Duodenal mucosa (tissue), 2 donors: ENCODE results near the gene NUTF2.
A peak's percentile ranks its signal among the peaks of the same experiment; 100 is the strongest.

Experiments
- H3K27ac ChIP-seq: one replicate; pipeline ENCODE4 v1.7.0; 2013; ENCODE audit warnings: low read depth, low read length
- H3K27me3 ChIP-seq, 2 donors: one replicate each; pipeline ENCODE4 v1.7.0; 2013; ENCODE audit warnings: low read length in 2 of 2, control low read depth in 1 of 2; ENCODE audit not compliant: insufficient read depth in 2 of 2, control insufficient read depth in 1 of 2
- H3K36me3 ChIP-seq, 2 donors: one replicate each; pipeline ENCODE4 v1.7.0; 2013; ENCODE audit warnings: low read length in 2 of 2, control low read depth in 1 of 2; ENCODE audit not compliant: insufficient read depth in 2 of 2, control insufficient read depth in 1 of 2
- H3K4me1 ChIP-seq, 2 donors: one replicate each; pipeline ENCODE4 v1.7.0; 2013; ENCODE audit warnings: low read length in 2 of 2, control low read depth in 1 of 2; ENCODE audit not compliant: insufficient read depth in 2 of 2, control insufficient read depth in 1 of 2
- H3K4me3 ChIP-seq, 2 donors: one replicate each; pipeline ENCODE4 v1.7.0; 2013; ENCODE audit warnings: low read length in 2 of 2, low read depth in 1 of 2
- H3K9ac ChIP-seq, 2 donors: one replicate each; pipeline ENCODE4 v1.7.0; 2013; ENCODE audit warnings: low read length in 2 of 2, low read depth in 1 of 2
- H3K9me3 ChIP-seq, 2 donors: one replicate each; pipeline ENCODE4 v1.7.0; 2013; ENCODE audit warnings: low read length in 2 of 2, control low read depth in 1 of 2; ENCODE audit not compliant: control insufficient read depth in 1 of 2

Gene NUTF2

GRCh38 chr16:67811899-67812298 is 34.8 kb upstream of the NUTF2 start:
- no peaks in the 10 kb centered on the region for H3K9me3 ChIP-seq
- no peak overlapping the region for H3K27ac ChIP-seq
- no peaks in the 10 kb centered on the region for H3K27me3 ChIP-seq
- no peak overlapping the region for H3K4me3 ChIP-seq
- no peaks in the 10 kb centered on the region for H3K36me3 ChIP-seq
- no peak overlapping the region for H3K9ac ChIP-seq
- H3K4me1 ChIP-seq = peaks cover 4 to 11% of the 10 kb centered on the region in 2 donors

- H3K4me1 ChIP-seq = peaks cover 4 to 5% of the 10 kb centered on the region in 2 donors
- H3K27ac ChIP-seq = no peak overlapping the region
- no peaks in the 10 kb centered on the region for H3K9me3 ChIP-seq
- H3K27me3 ChIP-seq = no peaks in the 10 kb centered on the region
- H3K4me3 ChIP-seq = no peak overlapping the region
- no peak overlapping the region for H3K9ac ChIP-seq
- H3K36me3 ChIP-seq = no peaks in the 10 kb centered on the region
Measured at GRCh38 chr16:67814567-67814966, 32.2 kb upstream of the NUTF2 start.

GRCh38 chr16:67820608-67821259 is 26.0 kb upstream of the NUTF2 start:
- no peaks in the 10 kb centered on the region for H3K27me3 ChIP-seq
- H3K9me3 ChIP-seq = no peaks in the 10 kb centered on the region
- H3K9ac ChIP-seq = no peak overlapping the region
- H3K4me3 ChIP-seq = no peak overlapping the region
- H3K4me1 ChIP-seq = no peaks in the 10 kb centered on the region
- H3K36me3 ChIP-seq = no peaks in the 10 kb centered on the region
- H3K27ac ChIP-seq = no peak overlapping the region

GRCh38 chr16:67822511-67822910 is 24.2 kb upstream of the NUTF2 start:
- Histone ChIP-seq H3K27ac (no peak overlapping the region), H3K4me3 (no peak overlapping the region), H3K4me1 (no peaks in the 10 kb centered on the region), H3K36me3 (peaks cover 0 to 6% of the 10 kb centered on the region in 2 donors), H3K27me3 (no peaks in the 10 kb centered on the region), H3K9ac (no peak overlapping the region), H3K9me3 (no peaks in the 10 kb centered on the region)

GRCh38 chr16:67825119-67825518 is 21.6 kb upstream of the NUTF2 start:
- Histone ChIP-seq H3K4me3 (no peak overlapping the region), H3K27me3 (no peaks in the 10 kb centered on the region), H3K27ac (no peak overlapping the region), H3K4me1 (no peaks in the 10 kb centered on the region), H3K9ac (no peak overlapping the region), H3K9me3 (no peaks in the 10 kb centered on the region), H3K36me3 (peaks cover 9 to 32% of the 10 kb centered on the region in 2 donors)

- Histone ChIP-seq H3K4me3 (no peak overlapping the region), H3K27me3 (no peaks in the 10 kb centered on the region), H3K4me1 (no peaks in the 10 kb centered on the region), H3K9me3 (no peaks in the 10 kb centered on the region), H3K9ac (no peak overlapping the region), H3K27ac (no peak overlapping the region), H3K36me3 (peaks cover 15 to 39% of the 10 kb centered on the region in 2 donors)
Measured at GRCh38 chr16:67825906-67826305, 20.8 kb upstream of the NUTF2 start.

- peaks cover 11 to 15% of the 10 kb centered on the region in 2 donors for H3K4me1 ChIP-seq
- peaks cover 15 to 52% of the 10 kb centered on the region in 2 donors for H3K36me3 ChIP-seq
- H3K27ac ChIP-seq = no peak overlapping the region
- H3K9ac ChIP-seq = no peak overlapping the region
- no peaks in the 10 kb centered on the region for H3K9me3 ChIP-seq
- H3K4me3 ChIP-seq = no peak overlapping the region
- H3K27me3 ChIP-seq = no peaks in the 10 kb centered on the region
Measured at GRCh38 chr16:67828651-67829050, 18.1 kb upstream of the NUTF2 start.

GRCh38 chr16:67833030-67833414 is 13.7 kb upstream of the NUTF2 start:
- no peak overlapping the region for H3K27ac ChIP-seq
- H3K9me3 ChIP-seq = no peaks in the 10 kb centered on the region
- H3K27me3 ChIP-seq = no peaks in the 10 kb centered on the region
- H3K9ac ChIP-seq = peak overlapping the region; percentile 80 to 91
- peaks cover 15 to 42% of the 10 kb centered on the region in 2 donors for H3K36me3 ChIP-seq
- H3K4me1 ChIP-seq = peaks cover 15 to 20% of the 10 kb centered on the region in 2 donors
- peak overlapping the region; percentile 83 to 87 for H3K4me3 ChIP-seq

- H3K27ac ChIP-seq = no peak overlapping the region
- peaks cover 11 to 36% of the 10 kb centered on the region in 2 donors for H3K36me3 ChIP-seq
- peak overlapping the region; percentile 83 to 87 for H3K4me3 ChIP-seq
- H3K4me1 ChIP-seq = peaks cover 15 to 20% of the 10 kb centered on the region in 2 donors
- H3K9me3 ChIP-seq = no peaks in the 10 kb centered on the region
- H3K9ac ChIP-seq = peak overlapping the region; percentile 80 to 91
- no peaks in the 10 kb centered on the region for H3K27me3 ChIP-seq
Measured at GRCh38 chr16:67833415-67834241, 13.1 kb upstream of the NUTF2 start.

- Histone ChIP-seq H3K27ac (no peak overlapping the region), H3K9me3 (no peaks in the 10 kb centered on the region), H3K4me3 (peak overlapping the region; percentile 83 to 87), H3K4me1 (peaks cover 15 to 20% of the 10 kb centered on the region in 2 donors), H3K27me3 (no peaks in the 10 kb centered on the region), H3K9ac (peak overlapping the region; percentile 40 to 80), H3K36me3 (peaks cover 11 to 30% of the 10 kb centered on the region in 2 donors)
Measured at GRCh38 chr16:67834242-67834614, 12.5 kb upstream of the NUTF2 start.
